GM12878 (cell line): ENCODE data around the gene DNASE1L3. TPM values are rescaled to one million over a fixed set of nuclear protein-coding genes. Genes with fewer than 3 reads are reported as not detected.

Source experiments
- ATAC-seq: fragments of 200-7000 bp; cut with Tn5 transposase; 3 replicates; pipeline ENCODE4 v1.9.1; 2020; ENCODE audit warnings: mild to moderate bottlenecking, moderate library complexity
- BruUV-seq: library from RNA; stranded (reverse); fragments of 400-500 nt; replicated peaks from 2 replicates; lab custom pipeline; 2021; lab: Mats Ljungman, UMichigan
- CTCF ChIA-PET: fragments of 300-600 bp; sonication (Branson Sonifier 250); formaldehyde crosslinking; extraction: SDS; loops from one replicate; lab custom pipeline; 2021; ENCODE audit warnings: inconsistent platforms; lab: Yijun Ruan, JAX
- POLR2A ChIA-PET: fragments of 350-600 bp; formaldehyde crosslinking; extraction: SDS; loops from one replicate; lab custom pipeline; 2021; ENCODE audit warnings: inconsistent platforms; lab: Charles Lee
- RAD21 ChIA-PET: fragments of 300-600 bp; sonication (Branson Sonifier 250); formaldehyde crosslinking; loops from one replicate; lab custom pipeline; 2023; ENCODE audit warnings: antibody characterized with exemption; ENCODE audit not compliant: unreplicated experiment; lab: Charles Lee
- SMC1A ChIA-PET: fragments of 300-600 bp; sonication (Branson Sonifier 250); formaldehyde crosslinking; loops from one replicate; lab custom pipeline; 2023; ENCODE audit not compliant: unreplicated experiment, uncharacterized antibody; lab: Charles Lee
- DNase-seq: peaks from one replicate; pipeline ENCODE4 v3.0.0-alpha.2; 2011; ENCODE audit warnings: low read depth, low spot score
- FAIRE-seq: peaks from 3 replicates; lab custom pipeline; 2011; peaks lifted over from hg19 to GRCh38; lab: Jason Lieb, UNC
- H2AFZ ChIP-seq: 2 replicates; pipeline ENCODE4 v1.6.0; 2011; ENCODE audit warnings: low read depth, low read length, control low read depth; ENCODE audit not compliant: control insufficient read depth
- H3K27ac ChIP-seq: 2 replicates; pipeline ENCODE4 v1.5.1; 2011; ENCODE audit warnings: control low read depth; ENCODE audit not compliant: control insufficient read depth, insufficient read depth
- H3K27me3 ChIP-seq, 2 experiments: replicated peaks in 1 of 2; 2 replicates each; pipeline versions ENCODE4 v1.6.0 to v1.6.1; 2011; ENCODE audit warnings: low read length in 1 of 2; ENCODE audit not compliant: control insufficient read depth in 2 of 2, insufficient read depth in 2 of 2
- H3K36me3 ChIP-seq, 2 experiments: 2 replicates each; pipeline ENCODE4 v1.5.1; 2011; ENCODE audit warnings: low read length in 1 of 2; ENCODE audit not compliant: control insufficient read depth in 2 of 2, insufficient read depth in 2 of 2
- H3K4me1 ChIP-seq: 2 replicates; pipeline ENCODE4 v1.6.1; 2011; ENCODE audit warnings: mild to moderate bottlenecking, low read length, moderate library complexity, mixed read lengths; ENCODE audit not compliant: control insufficient read depth, insufficient read depth
- H3K4me2 ChIP-seq: 2 replicates; pipeline ENCODE4 v1.6.0; 2011; ENCODE audit warnings: control low read depth; ENCODE audit not compliant: control insufficient read depth, insufficient read depth
- H3K4me3 ChIP-seq: fragments of 200-600 bp; sonication (generic); 2 replicates; pipeline ENCODE4 v1.5.1; 2016
- H3K79me2 ChIP-seq: 2 replicates; pipeline ENCODE4 v1.6.0; 2011; ENCODE audit warnings: low read length; ENCODE audit not compliant: control insufficient read depth, insufficient read depth
- H3K9ac ChIP-seq: 2 replicates; pipeline ENCODE4 v1.8.0; 2011; ENCODE audit warnings: low read length, control low read depth, mixed read lengths; ENCODE audit not compliant: control insufficient read depth, insufficient read depth
- H3K9me3 ChIP-seq: replicated peaks from 3 replicates; pipeline ENCODE4 v1.5.1; 2011; ENCODE audit warnings: mild to moderate bottlenecking, low read length; ENCODE audit not compliant: control insufficient read depth, insufficient read depth
- H4K20me1 ChIP-seq: 2 replicates; pipeline ENCODE4 v1.6.0; 2011; ENCODE audit not compliant: control insufficient read depth, insufficient read depth
- CHD1 ChIP-seq: IDR thresholded peaks from 2 replicates; pipeline ENCODE4 v1.6.1; 2012; ENCODE audit warnings: low read depth, low read length, improper control_type of control experiment
- EGR1 ChIP-seq, 2 experiments: IDR thresholded peaks; 1 replicate in 1 of 2; 2 replicates in 1 of 2; pipeline ENCODE4 v1.6.1; 2011 to 2012; ENCODE audit warnings: low read depth in 2 of 2, low read length in 2 of 2, borderline replicate concordance in 1 of 2, mild to moderate bottlenecking in 1 of 2, moderate library complexity in 1 of 2
- HDAC6 ChIP-seq: fragments of 200-600 bp; sonication (generic); IDR thresholded peaks from one replicate; pipeline ENCODE4 v1.8.0; 2017; ENCODE audit warnings: antibody characterized with exemption; ENCODE audit not compliant: unreplicated experiment
- KDM1A ChIP-seq: fragments of 200-600 bp; sonication (generic); IDR thresholded peaks from 2 replicates; pipeline ENCODE4 v1.6.1; 2016; ENCODE audit warnings: borderline replicate concordance
- NR2F1 ChIP-seq: fragments of 450-650 bp; conservative IDR thresholded peaks from 2 replicates; pipeline ENCODE4 v1.6.1; 2017; ENCODE audit warnings: mild to moderate bottlenecking
- RB1 ChIP-seq: fragments of 450-650 bp; formaldehyde crosslinking; IDR thresholded peaks from 2 replicates; pipeline ENCODE4 v1.6.1; 2017; ENCODE audit warnings: mild to moderate bottlenecking, borderline replicate concordance
- SIX5 ChIP-seq: IDR thresholded peaks from 2 replicates; pipeline ENCODE4 v1.6.1; 2011; ENCODE audit warnings: mild to moderate bottlenecking, low read depth, low read length, moderate library complexity; ENCODE audit not compliant: severe bottlenecking
- ZNF384 ChIP-seq: IDR thresholded peaks from 2 replicates; pipeline ENCODE4 v1.6.1; 2012; ENCODE audit warnings: low read depth, mild to moderate bottlenecking, low read length, improper control_type of control experiment, borderline replicate concordance
- WGBS: methylation state at CpG from one replicate; pipeline ENCODE4 v1.1.6; 2016; ENCODE audit warnings: low lambda C conversion rate; ENCODE audit not compliant: insufficient replicate concordance, insufficient coverage; ENCODE audit errors: missing lambda C conversion rate; 5-methylcytosine and 5-hydroxymethylcytosine counted together
- in situ Hi-C: fragments of 300-500 bp; cut with MboI; formaldehyde crosslinking; loops from 9 replicates; pipeline ENCODE4 v1.14.3; 2018; ENCODE audit warnings: mixed read lengths
- intact Hi-C: fragments of 100-400 bp; cut with micrococcal nuclease; formaldehyde crosslinking; loops from one replicate; pipeline ENCODE4 v1.14.2; 2022; ENCODE audit not compliant: unreplicated experiment
- polyA plus RNA-seq, 11 experiments: library from polyadenylated mRNA; depleted of rRNA in 4 of 11; unstranded in 6 of 11; stranded (reverse) in 5 of 11; fragments of >200 nt; fragmentation: Nextera tagmentation in 4 of 11; fragmentation: Illumina TruSeq in 1 of 11; extraction: Ambion mirVana in 4 of 11; extraction: Trizol in 1 of 11; gene quantifications; 1 replicate in 1 of 11; 2 replicates in 10 of 11; pipeline versions ENCODE4 v1.2.1 to v1.2.3, GENCODE V29; 2011 to 2016; ENCODE audit warnings: inconsistent platforms in 2 of 11, missing spikeins in 2 of 11, low read depth in 1 of 11
- total RNA-seq, 4 experiments: library from RNA; depleted of rRNA in 3 of 4; stranded (reverse); fragments of >200 nt in 3 of 4; fragmentation: Illumina TruSeq in 1 of 4; extraction: Trizol in 1 of 4; gene quantifications; 2 replicates each; pipeline versions ENCODE4 v1.2.1 to v1.2.3, GENCODE V29; 2013 to 2021
- TF ChIP-seq, protein P1 (sequence below): fragments of 450-650 bp; IDR thresholded peaks from 2 replicates; pipeline ENCODE4 v1.6.1; 2014; ENCODE audit warnings: mild to moderate bottlenecking
- TF ChIP-seq, protein P2 (sequence below): fragments of 150-350 bp; IDR thresholded peaks from 2 replicates; pipeline ENCODE4 v1.6.1; 2016; ENCODE audit warnings: low read depth, low read length
- TF ChIP-seq, protein P3 (sequence below): fragments of 450-650 bp; IDR thresholded peaks from 2 replicates; pipeline ENCODE4 v1.6.1; 2017; ENCODE audit warnings: mild to moderate bottlenecking, low read depth, inconsistent platforms; ENCODE audit not compliant: poor library complexity, severe bottlenecking

Gene DNASE1L3
- total and polyA plus RNA-seq, 10 of the 15 experiments (the other 5 are each of a cell fraction or from before 2014, with no cell fraction given), result 3.2 to 72.1 (median 6.3) TPM

- TF ChIP-seq, protein P1, sequence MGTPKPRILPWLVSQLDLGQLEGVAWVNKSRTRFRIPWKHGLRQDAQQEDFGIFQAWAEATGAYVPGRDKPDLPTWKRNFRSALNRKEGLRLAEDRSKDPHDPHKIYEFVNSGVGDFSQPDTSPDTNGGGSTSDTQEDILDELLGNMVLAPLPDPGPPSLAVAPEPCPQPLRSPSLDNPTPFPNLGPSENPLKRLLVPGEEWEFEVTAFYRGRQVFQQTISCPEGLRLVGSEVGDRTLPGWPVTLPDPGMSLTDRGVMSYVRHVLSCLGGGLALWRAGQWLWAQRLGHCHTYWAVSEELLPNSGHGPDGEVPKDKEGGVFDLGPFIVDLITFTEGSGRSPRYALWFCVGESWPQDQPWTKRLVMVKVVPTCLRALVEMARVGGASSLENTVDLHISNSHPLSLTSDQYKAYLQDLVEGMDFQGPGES, result no peak
- TF ChIP-seq SIX5 (no peak), HDAC6 (no peak)
- TF ChIP-seq, protein P2, sequence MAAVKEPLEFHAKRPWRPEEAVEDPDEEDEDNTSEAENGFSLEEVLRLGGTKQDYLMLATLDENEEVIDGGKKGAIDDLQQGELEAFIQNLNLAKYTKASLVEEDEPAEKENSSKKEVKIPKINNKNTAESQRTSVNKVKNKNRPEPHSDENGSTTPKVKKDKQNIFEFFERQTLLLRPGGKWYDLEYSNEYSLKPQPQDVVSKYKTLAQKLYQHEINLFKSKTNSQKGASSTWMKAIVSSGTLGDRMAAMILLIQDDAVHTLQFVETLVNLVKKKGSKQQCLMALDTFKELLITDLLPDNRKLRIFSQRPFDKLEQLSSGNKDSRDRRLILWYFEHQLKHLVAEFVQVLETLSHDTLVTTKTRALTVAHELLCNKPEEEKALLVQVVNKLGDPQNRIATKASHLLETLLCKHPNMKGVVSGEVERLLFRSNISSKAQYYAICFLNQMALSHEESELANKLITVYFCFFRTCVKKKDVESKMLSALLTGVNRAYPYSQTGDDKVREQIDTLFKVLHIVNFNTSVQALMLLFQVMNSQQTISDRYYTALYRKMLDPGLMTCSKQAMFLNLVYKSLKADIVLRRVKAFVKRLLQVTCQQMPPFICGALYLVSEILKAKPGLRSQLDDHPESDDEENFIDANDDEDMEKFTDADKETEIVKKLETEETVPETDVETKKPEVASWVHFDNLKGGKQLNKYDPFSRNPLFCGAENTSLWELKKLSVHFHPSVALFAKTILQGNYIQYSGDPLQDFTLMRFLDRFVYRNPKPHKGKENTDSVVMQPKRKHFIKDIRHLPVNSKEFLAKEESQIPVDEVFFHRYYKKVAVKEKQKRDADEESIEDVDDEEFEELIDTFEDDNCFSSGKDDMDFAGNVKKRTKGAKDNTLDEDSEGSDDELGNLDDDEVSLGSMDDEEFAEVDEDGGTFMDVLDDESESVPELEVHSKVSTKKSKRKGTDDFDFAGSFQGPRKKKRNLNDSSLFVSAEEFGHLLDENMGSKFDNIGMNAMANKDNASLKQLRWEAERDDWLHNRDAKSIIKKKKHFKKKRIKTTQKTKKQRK, result no peak
Observed at GRCh38 chr3:58144478-58145325, 66.1 kb downstream of the DNASE1L3 start (continued).

- H2AFZ ChIP-seq, result no peak overlapping the region
- DNase-seq, result no peak
- H3K4me1 ChIP-seq, result no peaks in the 10 kb centered on the region
- ChIA-PET RAD21 (no interaction called here), CTCF (interaction anchor here (0.7 kb wide), 1 partner anchor 136 kb away, joined by 3 read pairs; no protein-coding TSS in a partner anchor), SMC1A (interaction anchor here (0.8 kb wide), 1 partner anchor 110 kb away, joined by 3 read pairs; no protein-coding TSS in a partner anchor), POLR2A (no interaction called here)
- peaks cover 5 to 9% of the 10 kb centered on the region in 2 experiments; a peak in 3 of 4 replicates for H3K36me3 ChIP-seq
- no peak overlapping the region for H3K27ac ChIP-seq
- H3K9ac ChIP-seq, result no peak overlapping the region
- H3K27me3 ChIP-seq, result no peaks in the 10 kb centered on the region
- no peaks in the 10 kb centered on the region for H4K20me1 ChIP-seq
- in situ Hi-C loops, result no loop called here
- FAIRE-seq, result no peak
- H3K4me2 ChIP-seq, result no peak overlapping the region
- ATAC-seq, result peak; percentile 52; the same call in 2 of the 3 replicates
- no peaks in the 10 kb centered on the region for H3K79me2 ChIP-seq
- no peaks in the 10 kb centered on the region for H3K9me3 ChIP-seq
- intact Hi-C loops, result no loop called here
- 84% methylated on average over 9 of the region's 9 CpGs for WGBS
- no peak overlapping the region for H3K4me3 ChIP-seq
- no TSS peak for BruUV-seq
- TF ChIP-seq ZNF384, result no peak
- TF ChIP-seq RB1, result no peak
- TF ChIP-seq CHD1, result no peak
- TF ChIP-seq KDM1A, result no peak
- TF ChIP-seq NR2F1, result peak; percentile 57
- TF ChIP-seq EGR1 (IDR thresholded peaks at IDR 0.05; ENCODE audit: borderline replicate concordance in 1 of 2, low read depth in 2 of 2, low read length in 2 of 2), result no peak
- TF ChIP-seq, protein P3, sequence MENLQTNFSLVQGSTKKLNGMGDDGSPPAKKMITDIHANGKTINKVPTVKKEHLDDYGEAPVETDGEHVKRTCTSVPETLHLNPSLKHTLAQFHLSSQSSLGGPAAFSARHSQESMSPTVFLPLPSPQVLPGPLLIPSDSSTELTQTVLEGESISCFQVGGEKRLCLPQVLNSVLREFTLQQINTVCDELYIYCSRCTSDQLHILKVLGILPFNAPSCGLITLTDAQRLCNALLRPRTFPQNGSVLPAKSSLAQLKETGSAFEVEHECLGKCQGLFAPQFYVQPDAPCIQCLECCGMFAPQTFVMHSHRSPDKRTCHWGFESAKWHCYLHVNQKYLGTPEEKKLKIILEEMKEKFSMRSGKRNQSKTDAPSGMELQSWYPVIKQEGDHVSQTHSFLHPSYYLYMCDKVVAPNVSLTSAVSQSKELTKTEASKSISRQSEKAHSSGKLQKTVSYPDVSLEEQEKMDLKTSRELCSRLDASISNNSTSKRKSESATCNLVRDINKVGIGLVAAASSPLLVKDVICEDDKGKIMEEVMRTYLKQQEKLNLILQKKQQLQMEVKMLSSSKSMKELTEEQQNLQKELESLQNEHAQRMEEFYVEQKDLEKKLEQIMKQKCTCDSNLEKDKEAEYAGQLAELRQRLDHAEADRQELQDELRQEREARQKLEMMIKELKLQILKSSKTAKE, result no peak
Observed at GRCh38 chr3:58143417-58144055, 67.2 kb downstream of the DNASE1L3 start.
